ENCODE results near the gene RNF149.

RNF149 gene

GRCh38 chr2:101296371-101296770 is 12.1 kb downstream of the RNF149 start:
- DNase-seq (ENCODE audit: low read depth in 1 of 2, low spot score in 1 of 2): no peak
- Histone ChIP-seq H3K27me3 (ENCODE audit: insufficient read depth, poor library complexity, severe bottlenecking) (no peaks in the 10 kb centered on the region), H3K27ac (replicated peaks) (no peak overlapping the region), H3K4me3 (replicated peaks; ENCODE audit: insufficient read depth, low read length) (no peak overlapping the region)
- TF ChIP-seq CTCF (IDR thresholded peaks at IDR 0.05; ENCODE audit: insufficient read depth, low read length) (no peak), SPI1 (IDR thresholded peaks at IDR 0.05; ENCODE audit: borderline replicate concordance, low read depth) (no peak), POLR2AphosphoS5 (IDR thresholded peaks at IDR 0.05; ENCODE audit: low read depth) (no peak), GABPA (IDR thresholded peaks at IDR 0.05; ENCODE audit: low read depth) (no peak)
- TF ChIP-seq, protein P1, sequence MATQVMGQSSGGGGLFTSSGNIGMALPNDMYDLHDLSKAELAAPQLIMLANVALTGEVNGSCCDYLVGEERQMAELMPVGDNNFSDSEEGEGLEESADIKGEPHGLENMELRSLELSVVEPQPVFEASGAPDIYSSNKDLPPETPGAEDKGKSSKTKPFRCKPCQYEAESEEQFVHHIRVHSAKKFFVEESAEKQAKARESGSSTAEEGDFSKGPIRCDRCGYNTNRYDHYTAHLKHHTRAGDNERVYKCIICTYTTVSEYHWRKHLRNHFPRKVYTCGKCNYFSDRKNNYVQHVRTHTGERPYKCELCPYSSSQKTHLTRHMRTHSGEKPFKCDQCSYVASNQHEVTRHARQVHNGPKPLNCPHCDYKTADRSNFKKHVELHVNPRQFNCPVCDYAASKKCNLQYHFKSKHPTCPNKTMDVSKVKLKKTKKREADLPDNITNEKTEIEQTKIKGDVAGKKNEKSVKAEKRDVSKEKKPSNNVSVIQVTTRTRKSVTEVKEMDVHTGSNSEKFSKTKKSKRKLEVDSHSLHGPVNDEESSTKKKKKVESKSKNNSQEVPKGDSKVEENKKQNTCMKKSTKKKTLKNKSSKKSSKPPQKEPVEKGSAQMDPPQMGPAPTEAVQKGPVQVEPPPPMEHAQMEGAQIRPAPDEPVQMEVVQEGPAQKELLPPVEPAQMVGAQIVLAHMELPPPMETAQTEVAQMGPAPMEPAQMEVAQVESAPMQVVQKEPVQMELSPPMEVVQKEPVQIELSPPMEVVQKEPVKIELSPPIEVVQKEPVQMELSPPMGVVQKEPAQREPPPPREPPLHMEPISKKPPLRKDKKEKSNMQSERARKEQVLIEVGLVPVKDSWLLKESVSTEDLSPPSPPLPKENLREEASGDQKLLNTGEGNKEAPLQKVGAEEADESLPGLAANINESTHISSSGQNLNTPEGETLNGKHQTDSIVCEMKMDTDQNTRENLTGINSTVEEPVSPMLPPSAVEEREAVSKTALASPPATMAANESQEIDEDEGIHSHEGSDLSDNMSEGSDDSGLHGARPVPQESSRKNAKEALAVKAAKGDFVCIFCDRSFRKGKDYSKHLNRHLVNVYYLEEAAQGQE (IDR thresholded peaks at IDR 0.05; ENCODE audit: insufficient replicate concordance, low read depth): no peak

GRCh38 chr2:101295895-101296294 is 12.6 kb downstream of the RNF149 start:
- no peak for TF ChIP-seq CTCF (IDR thresholded peaks at IDR 0.05; ENCODE audit: insufficient read depth, low read length)
- no peak for TF ChIP-seq SPI1 (IDR thresholded peaks at IDR 0.05; ENCODE audit: borderline replicate concordance, low read depth)
- TF ChIP-seq, protein P1 (IDR thresholded peaks at IDR 0.05; ENCODE audit: insufficient replicate concordance, low read depth): no peak
- TF ChIP-seq POLR2AphosphoS5 (IDR thresholded peaks at IDR 0.05; ENCODE audit: low read depth): no peak
- TF ChIP-seq GABPA (IDR thresholded peaks at IDR 0.05; ENCODE audit: low read depth): no peak
- no peak overlapping the region for H3K27ac ChIP-seq (replicated peaks)
- H3K27me3 ChIP-seq (ENCODE audit: insufficient read depth, poor library complexity, severe bottlenecking): no peaks in the 10 kb centered on the region
- DNase-seq (ENCODE audit: low read depth in 1 of 2, low spot score in 1 of 2): no peak
- no peak overlapping the region for H3K4me3 ChIP-seq (replicated peaks; ENCODE audit: insufficient read depth, low read length)

GRCh38 chr2:101294861-101295260 is 13.6 kb downstream of the RNF149 start:
- Histone ChIP-seq H3K27ac (replicated peaks) (no peak overlapping the region), H3K4me3 (replicated peaks; ENCODE audit: insufficient read depth, low read length) (no peak overlapping the region), H3K27me3 (ENCODE audit: insufficient read depth, poor library complexity, severe bottlenecking) (no peaks in the 10 kb centered on the region)
- TF ChIP-seq GABPA (IDR thresholded peaks at IDR 0.05; ENCODE audit: low read depth): no peak
- no peak for TF ChIP-seq CTCF (IDR thresholded peaks at IDR 0.05; ENCODE audit: insufficient read depth, low read length)
- no peak for TF ChIP-seq POLR2AphosphoS5 (IDR thresholded peaks at IDR 0.05; ENCODE audit: low read depth)
- TF ChIP-seq, protein P1 (IDR thresholded peaks at IDR 0.05; ENCODE audit: insufficient replicate concordance, low read depth): no peak
- no peak for TF ChIP-seq SPI1 (IDR thresholded peaks at IDR 0.05; ENCODE audit: borderline replicate concordance, low read depth)
- no peak for DNase-seq (ENCODE audit: low read depth in 1 of 2, low spot score in 1 of 2)
